Choroid plexus epithelial cell (primary cell): ENCODE results near the gene GPN2.

Experiments used
- DNase-seq: peaks from one replicate; pipeline ENCODE4 v3.0.0-alpha.2; 2010; ENCODE audit warnings: low read depth
- H3K4me3 ChIP-seq: 2 replicates; pipeline ENCODE4 v1.5.1; 2011; ENCODE audit warnings: low read depth, mild to moderate bottlenecking, control low read depth, low read length, moderate library complexity
- TF ChIP-seq, protein P1 (sequence below): conservative IDR thresholded peaks from 2 replicates; pipeline ENCODE4 v1.5.1; 2011; ENCODE audit warnings: low read depth, mild to moderate bottlenecking, control low read depth, inconsistent platforms, low read length, moderate library complexity

The GPN2 gene

GRCh38 chr1:26922901-26923300 lies 32.8 kb upstream of the GPN2 start:
- DNase-seq = no peak
- TF ChIP-seq, protein P1, sequence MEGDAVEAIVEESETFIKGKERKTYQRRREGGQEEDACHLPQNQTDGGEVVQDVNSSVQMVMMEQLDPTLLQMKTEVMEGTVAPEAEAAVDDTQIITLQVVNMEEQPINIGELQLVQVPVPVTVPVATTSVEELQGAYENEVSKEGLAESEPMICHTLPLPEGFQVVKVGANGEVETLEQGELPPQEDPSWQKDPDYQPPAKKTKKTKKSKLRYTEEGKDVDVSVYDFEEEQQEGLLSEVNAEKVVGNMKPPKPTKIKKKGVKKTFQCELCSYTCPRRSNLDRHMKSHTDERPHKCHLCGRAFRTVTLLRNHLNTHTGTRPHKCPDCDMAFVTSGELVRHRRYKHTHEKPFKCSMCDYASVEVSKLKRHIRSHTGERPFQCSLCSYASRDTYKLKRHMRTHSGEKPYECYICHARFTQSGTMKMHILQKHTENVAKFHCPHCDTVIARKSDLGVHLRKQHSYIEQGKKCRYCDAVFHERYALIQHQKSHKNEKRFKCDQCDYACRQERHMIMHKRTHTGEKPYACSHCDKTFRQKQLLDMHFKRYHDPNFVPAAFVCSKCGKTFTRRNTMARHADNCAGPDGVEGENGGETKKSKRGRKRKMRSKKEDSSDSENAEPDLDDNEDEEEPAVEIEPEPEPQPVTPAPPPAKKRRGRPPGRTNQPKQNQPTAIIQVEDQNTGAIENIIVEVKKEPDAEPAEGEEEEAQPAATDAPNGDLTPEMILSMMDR = no peak
- no peak overlapping the region for H3K4me3 ChIP-seq

GRCh38 chr1:26922431-26922729 lies 32.3 kb upstream of the GPN2 start:
- H3K4me3 ChIP-seq = peak overlapping the region; percentile 95
- TF ChIP-seq, protein P1 = no peak
- no peak for DNase-seq

- DNase-seq = peak; percentile 98
- TF ChIP-seq, protein P1 = no peak
- H3K4me3 ChIP-seq = peak within 1 kb of the TSS; percentile 95
These were observed 31.7 kb upstream of the GPN2 start, which contains the start of gene NUDC for GRCh38 chr1:26921540-26922430. NUDC (plus strand) TSS chr1:26921743; CDS start chr1:26921849, 106 bp downstream.

- no peak for DNase-seq
- TF ChIP-seq, protein P1 = no peak
- H3K4me3 ChIP-seq = peak overlapping the region; percentile 95
These were observed 31.1 kb upstream of the GPN2 start for GRCh38 chr1:26921126-26921539.

DNA sequence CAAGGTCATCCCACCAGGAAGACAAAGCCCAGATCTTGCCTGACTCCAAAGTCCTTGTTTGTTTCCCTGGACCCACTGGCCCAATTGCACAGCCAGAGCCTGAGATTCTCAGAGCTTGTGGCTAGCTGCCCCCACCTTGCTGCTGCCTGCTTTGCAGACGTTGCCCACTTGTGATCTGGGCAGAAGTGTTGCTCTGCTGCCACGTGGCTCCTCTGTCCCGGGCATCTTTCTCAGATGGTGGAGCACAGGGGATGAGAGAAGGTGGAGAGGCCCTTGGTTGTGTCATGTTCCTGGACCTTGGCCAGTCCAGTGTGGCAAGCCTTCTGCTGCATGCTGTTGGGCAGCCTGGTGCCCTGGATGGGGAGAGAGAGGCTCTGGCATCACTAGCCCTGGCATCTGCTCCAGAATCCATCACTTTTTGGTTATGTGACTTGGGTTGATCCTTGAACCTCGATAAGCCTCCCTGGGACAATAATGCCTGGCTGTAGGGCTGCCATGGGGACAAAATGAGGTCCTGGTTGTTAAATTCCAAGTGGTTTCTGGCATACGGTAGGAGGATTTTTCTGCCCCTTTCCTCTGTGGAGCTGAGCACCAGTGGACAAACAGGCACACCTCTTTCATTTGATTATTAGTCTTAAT lies 25.2 kb upstream of the GPN2 start:
- no peak for DNase-seq
- no peak overlapping the region for H3K4me3 ChIP-seq
- TF ChIP-seq, protein P1 = no peak

- no peak within 1 kb of the TSS for H3K4me3 ChIP-seq
- TF ChIP-seq, protein P1 = no peak
- DNase-seq = no peak
These were observed 23.9 kb upstream of the GPN2 start, which contains the start of gene NR0B2 for GRCh38 chr1:26913754-26914619. NR0B2 (minus strand) TSS chr1:26913975; CDS start chr1:26913940, 35 bp downstream.
